Trophoblast cell (in vitro differentiated cells and primary cell): ENCODE results near the gene EML6.

ENCODE experiments used
- DNase-seq, 2 donors: peaks; one replicate each; pipeline ENCODE4 v3.0.0-alpha.2; 2016
- H2AFZ ChIP-seq: 2 replicates; pipeline ENCODE4 v1.6.1; 2013; ENCODE audit warnings: low read length, moderate library complexity, mild to moderate bottlenecking; ENCODE audit not compliant: insufficient read depth, poor library complexity
- H2AK5ac ChIP-seq: 2 replicates; pipeline ENCODE4 v1.6.1; 2013; ENCODE audit warnings: mild to moderate bottlenecking, low read length
- H2BK120ac ChIP-seq: 2 replicates; pipeline ENCODE4 v1.6.1; 2013; ENCODE audit warnings: low read length, mild to moderate bottlenecking, moderate library complexity; ENCODE audit not compliant: insufficient read depth, poor library complexity
- H2BK12ac ChIP-seq: 2 replicates; pipeline ENCODE4 v1.6.1; 2013; ENCODE audit warnings: mild to moderate bottlenecking, low read length, moderate library complexity
- H2BK5ac ChIP-seq: 2 replicates; pipeline ENCODE4 v1.6.1; 2013; ENCODE audit warnings: low read length, low read depth, moderate library complexity, mild to moderate bottlenecking; ENCODE audit not compliant: poor library complexity
- H3K14ac ChIP-seq: 2 replicates; pipeline ENCODE4 v1.6.1; 2013; ENCODE audit warnings: mild to moderate bottlenecking, low read length
- H3K18ac ChIP-seq: 2 replicates; pipeline ENCODE4 v1.6.1; 2013; ENCODE audit warnings: mild to moderate bottlenecking, low read length
- H3K23ac ChIP-seq: 2 replicates; pipeline ENCODE4 v1.6.1; 2013; ENCODE audit warnings: low read length
- H3K27ac ChIP-seq: 2 replicates; pipeline ENCODE4 v1.5.1; 2013; ENCODE audit warnings: low read depth, mild to moderate bottlenecking, inconsistent platforms, low read length, moderate library complexity
- H3K27me3 ChIP-seq: 2 replicates; pipeline ENCODE4 v1.6.1; 2013; ENCODE audit warnings: inconsistent platforms, mild to moderate bottlenecking, low read length, moderate library complexity; ENCODE audit not compliant: insufficient read depth
- H3K36me3 ChIP-seq, 2 experiments: 1 replicate in 1 of 2; 2 replicates in 1 of 2; pipeline ENCODE4 v1.6.1; 2013; ENCODE audit warnings: low read length in 2 of 2, mild to moderate bottlenecking in 2 of 2, moderate library complexity in 1 of 2; ENCODE audit not compliant: insufficient read depth in 2 of 2, control insufficient read depth in 1 of 2
- H3K4ac ChIP-seq: 2 replicates; pipeline ENCODE4 v1.6.1; 2013; ENCODE audit warnings: low read depth, mild to moderate bottlenecking, low read length, moderate library complexity
- H3K4me1 ChIP-seq, 2 experiments: 1 replicate in 1 of 2; 2 replicates in 1 of 2; pipeline ENCODE4 v1.6.1; 2013; ENCODE audit warnings: low read length in 2 of 2, mild to moderate bottlenecking in 2 of 2, moderate library complexity in 1 of 2; ENCODE audit not compliant: insufficient read depth in 2 of 2, control insufficient read depth in 1 of 2
- H3K4me2 ChIP-seq: 2 replicates; pipeline ENCODE4 v1.6.1; 2013; ENCODE audit warnings: inconsistent platforms, mild to moderate bottlenecking, low read length, moderate library complexity
- H3K4me3 ChIP-seq: 2 replicates; pipeline ENCODE4 v1.5.1; 2013; ENCODE audit warnings: mild to moderate bottlenecking, low read depth, low read length, inconsistent platforms
- H3K79me1 ChIP-seq: one replicate; pipeline ENCODE4 v1.6.1; 2013; ENCODE audit warnings: low read length
- H3K79me2 ChIP-seq: 2 replicates; pipeline ENCODE4 v1.6.1; 2013; ENCODE audit warnings: low read length, mild to moderate bottlenecking; ENCODE audit not compliant: control insufficient read depth, insufficient read depth, poor library complexity
- H3K9ac ChIP-seq: 2 replicates; pipeline ENCODE4 v1.6.1; 2013; ENCODE audit warnings: mild to moderate bottlenecking, low read length
- H3K9me3 ChIP-seq: 2 replicates; pipeline ENCODE4 v1.6.1; 2013; ENCODE audit warnings: low read depth, mild to moderate bottlenecking, control low read depth, inconsistent platforms, low read length; ENCODE audit not compliant: insufficient read depth
- H4K12ac ChIP-seq: 2 replicates; pipeline ENCODE4 v1.6.1; 2013; ENCODE audit warnings: low read depth, mild to moderate bottlenecking, low read length, moderate library complexity
- H4K8ac ChIP-seq: 2 replicates; pipeline ENCODE4 v1.6.1; 2013; ENCODE audit warnings: low read depth, mild to moderate bottlenecking, low read length, moderate library complexity
- H4K91ac ChIP-seq: one replicate; pipeline ENCODE4 v1.6.1; 2013; ENCODE audit warnings: low read depth, mild to moderate bottlenecking, low read length, moderate library complexity
- WGBS: extraction: QIAGEN DNeasy Blood & Tissue Kit; methylation state at CpG from one replicate; pipeline ENCODE4 v1.1.7; 2013; ENCODE audit warnings: missing lambda C conversion rate; ENCODE audit not compliant: insufficient read length, insufficient coverage; ENCODE audit errors: extremely low coverage; 5-methylcytosine and 5-hydroxymethylcytosine counted together

EML6 gene

GRCh38 chr2:54818226-54818625 is 94.8 kb downstream of the EML6 start:
- H4K8ac ChIP-seq = no peak overlapping the region
- no peaks in the 10 kb centered on the region for H3K4me1 ChIP-seq
- no peak overlapping the region for H3K4ac ChIP-seq
- no peaks in the 10 kb centered on the region for H3K36me3 ChIP-seq
- no peak overlapping the region for H2BK12ac ChIP-seq
- no peak overlapping the region for H3K27ac ChIP-seq
- no peak overlapping the region for H4K91ac ChIP-seq
- no peak overlapping the region for H2BK120ac ChIP-seq
- no peak overlapping the region for H3K14ac ChIP-seq
- no peak overlapping the region for H2BK5ac ChIP-seq
- no peak overlapping the region for H4K12ac ChIP-seq
- H2AK5ac ChIP-seq = no peak overlapping the region
- DNase-seq = no peak
- no peaks in the 10 kb centered on the region for H3K9me3 ChIP-seq
- H3K9ac ChIP-seq = no peak overlapping the region
- H3K79me1 ChIP-seq = no peaks in the 10 kb centered on the region
- H2AFZ ChIP-seq = no peak overlapping the region
- H3K4me2 ChIP-seq = no peak overlapping the region
- no peaks in the 10 kb centered on the region for H3K79me2 ChIP-seq
- H3K4me3 ChIP-seq = no peak overlapping the region
- no CpG with 5 or more reads among the region's 2 CpGs for WGBS
- no peaks in the 10 kb centered on the region for H3K27me3 ChIP-seq
- no peak overlapping the region for H3K23ac ChIP-seq
- no peak overlapping the region for H3K18ac ChIP-seq

GRCh38 chr2:54820558-54820957 is 97.1 kb downstream of the EML6 start:
- no peak overlapping the region for H3K4me3 ChIP-seq
- H2BK120ac ChIP-seq = no peak overlapping the region
- DNase-seq = no peak
- no peak overlapping the region for H3K9ac ChIP-seq
- no peak overlapping the region for H3K4me2 ChIP-seq
- no peak overlapping the region for H2BK12ac ChIP-seq
- no peak overlapping the region for H3K18ac ChIP-seq
- no peak overlapping the region for H3K4ac ChIP-seq
- no peak overlapping the region for H3K14ac ChIP-seq
- H3K9me3 ChIP-seq = no peaks in the 10 kb centered on the region
- H4K8ac ChIP-seq = no peak overlapping the region
- no peaks in the 10 kb centered on the region for H3K4me1 ChIP-seq
- H3K79me1 ChIP-seq = no peaks in the 10 kb centered on the region
- no peaks in the 10 kb centered on the region for H3K27me3 ChIP-seq
- H2BK5ac ChIP-seq = no peak overlapping the region
- WGBS = no CpG with 5 or more reads among the region's 3 CpGs
- no peaks in the 10 kb centered on the region for H3K36me3 ChIP-seq
- H3K23ac ChIP-seq = no peak overlapping the region
- H3K79me2 ChIP-seq = no peaks in the 10 kb centered on the region
- no peak overlapping the region for H2AK5ac ChIP-seq
- H4K12ac ChIP-seq = no peak overlapping the region
- no peak overlapping the region for H2AFZ ChIP-seq
- no peak overlapping the region for H4K91ac ChIP-seq
- no peak overlapping the region for H3K27ac ChIP-seq

- Histone ChIP-seq H3K4me2 (no peak overlapping the region), H3K36me3 (no peaks in the 10 kb centered on the region), H2AK5ac (no peak overlapping the region), H3K4ac (no peak overlapping the region), H2BK12ac (no peak overlapping the region), H3K14ac (no peak overlapping the region), H3K4me3 (no peak overlapping the region), H4K8ac (no peak overlapping the region), H2AFZ (no peak overlapping the region), H3K79me2 (no peaks in the 10 kb centered on the region), H3K9ac (no peak overlapping the region), H3K27me3 (no peaks in the 10 kb centered on the region), H3K9me3 (no peaks in the 10 kb centered on the region), H3K79me1 (no peaks in the 10 kb centered on the region), H3K4me1 (no peaks in the 10 kb centered on the region), H2BK5ac (no peak overlapping the region), H2BK120ac (no peak overlapping the region), H4K91ac (no peak overlapping the region), H3K23ac (no peak overlapping the region), H4K12ac (no peak overlapping the region), H3K27ac (no peak overlapping the region), H3K18ac (no peak overlapping the region)
- DNase-seq = no peak
- WGBS = no CpG with 5 or more reads among the region's 4 CpGs
Observed at GRCh38 chr2:54824567-54824966, 101.1 kb downstream of the EML6 start.

GRCh38 chr2:54830546-54830945 is 107.1 kb downstream of the EML6 start:
- Histone ChIP-seq H4K8ac (no peak overlapping the region), H3K4me2 (no peak overlapping the region), H3K4ac (no peak overlapping the region), H3K9me3 (no peaks in the 10 kb centered on the region), H3K4me1 (no peaks in the 10 kb centered on the region), H2BK5ac (no peak overlapping the region), H2BK12ac (no peak overlapping the region), H3K79me2 (no peaks in the 10 kb centered on the region), H3K27ac (no peak overlapping the region), H2AFZ (no peak overlapping the region), H3K14ac (no peak overlapping the region), H3K27me3 (no peaks in the 10 kb centered on the region), H3K79me1 (no peaks in the 10 kb centered on the region), H3K9ac (no peak overlapping the region), H4K91ac (no peak overlapping the region), H2BK120ac (no peak overlapping the region), H3K4me3 (no peak overlapping the region), H3K18ac (no peak overlapping the region), H3K23ac (no peak overlapping the region), H4K12ac (no peak overlapping the region), H3K36me3 (no peaks in the 10 kb centered on the region), H2AK5ac (no peak overlapping the region)
- WGBS = no CpG with 5 or more reads among the region's 8 CpGs
- DNase-seq = no peak
